ENCODE measurements around the gene RAPGEF6. TPM values are rescaled to one million over a fixed set of nuclear protein-coding genes. Genes with fewer than 3 reads are reported as not detected.

RAPGEF6 gene
- total RNA-seq, 1 donor from 2014 or later, result 34.9 TPM

DNA sequence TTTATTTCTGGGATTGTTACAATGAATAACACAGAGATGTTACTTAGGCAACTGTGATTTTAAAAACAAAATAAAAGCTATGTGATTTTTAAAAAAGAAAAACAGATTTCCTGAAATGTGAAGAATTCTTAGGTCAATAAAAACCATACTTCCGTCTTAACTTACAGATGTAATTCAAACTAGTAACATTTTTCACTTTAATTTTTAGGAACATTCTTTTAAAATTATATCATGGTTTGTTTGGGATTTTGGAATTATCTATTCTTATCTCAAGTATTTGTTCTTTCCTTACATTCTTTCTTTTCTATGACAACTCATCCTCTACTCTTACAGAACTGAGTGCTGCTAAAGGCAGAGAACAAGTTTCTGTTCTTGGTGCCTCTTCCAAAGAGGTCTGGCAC is 159.5 kb downstream of the RAPGEF6 start:
- H3K9me3 Mint-ChIP-seq, result no peaks in the 10 kb centered on the region
- DNase-seq, result no peak
- intact Hi-C loops (cut with micrococcal nuclease), result no loop called here
- H3K27me3 Mint-ChIP-seq, result no peaks in the 10 kb centered on the region
- H3K4me1 Mint-ChIP-seq, result peaks cover 5% of the 10 kb centered on the region
- peaks cover 51% of the 10 kb centered on the region for H3K36me3 Mint-ChIP-seq (ENCODE audit: low read depth)
- no peak overlapping the region for H3K27ac Mint-ChIP-seq
- H3K4me3 Mint-ChIP-seq, result no peak overlapping the region

- no peak overlapping the region for H3K27ac Mint-ChIP-seq
- peaks cover 1% of the 10 kb centered on the region for H3K4me1 Mint-ChIP-seq
- no peak for DNase-seq
- no peaks in the 10 kb centered on the region for H3K27me3 Mint-ChIP-seq
- H3K9me3 Mint-ChIP-seq, result no peaks in the 10 kb centered on the region
- intact Hi-C loops (cut with micrococcal nuclease), result no loop called here
- H3K36me3 Mint-ChIP-seq (ENCODE audit: low read depth), result peaks cover 42% of the 10 kb centered on the region
- no peak overlapping the region for H3K4me3 Mint-ChIP-seq
Observed at GRCh38 chr5:131473731-131474130, 161.3 kb downstream of the RAPGEF6 start.

GRCh38 chr5:131466171-131466766 is 168.8 kb downstream of the RAPGEF6 start:
- Mint-ChIP-seq H3K9me3 (no peaks in the 10 kb centered on the region), H3K4me3 (no peak overlapping the region), H3K27me3 (no peaks in the 10 kb centered on the region), H3K27ac (peak overlapping the region; percentile 48), H3K36me3 (ENCODE audit: low read depth) (peaks cover 51% of the 10 kb centered on the region), H3K4me1 (peaks cover 10% of the 10 kb centered on the region)
- intact Hi-C loops (cut with micrococcal nuclease), result no loop called here
- DNase-seq, result no peak

DNA sequence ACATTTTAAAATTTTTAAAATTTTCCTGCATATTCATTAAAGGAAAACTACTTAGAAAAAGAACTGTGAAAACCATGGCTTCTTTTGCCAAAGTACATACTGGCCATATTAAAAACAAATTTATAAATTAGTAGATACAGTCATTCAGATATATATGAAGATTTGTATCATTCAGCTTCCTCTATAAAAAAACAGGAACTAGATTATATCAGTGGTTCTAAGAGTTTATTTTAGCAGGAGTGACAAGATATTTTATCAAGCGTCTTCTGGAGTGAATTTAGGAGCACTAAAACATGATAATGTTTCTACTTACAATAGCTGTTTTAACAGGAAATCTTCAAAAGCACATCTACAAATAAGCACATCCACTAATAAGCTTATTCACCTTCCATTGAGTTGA is 171.4 kb downstream of the RAPGEF6 start:
- intact Hi-C loops (cut with micrococcal nuclease), result no loop called here

DNA sequence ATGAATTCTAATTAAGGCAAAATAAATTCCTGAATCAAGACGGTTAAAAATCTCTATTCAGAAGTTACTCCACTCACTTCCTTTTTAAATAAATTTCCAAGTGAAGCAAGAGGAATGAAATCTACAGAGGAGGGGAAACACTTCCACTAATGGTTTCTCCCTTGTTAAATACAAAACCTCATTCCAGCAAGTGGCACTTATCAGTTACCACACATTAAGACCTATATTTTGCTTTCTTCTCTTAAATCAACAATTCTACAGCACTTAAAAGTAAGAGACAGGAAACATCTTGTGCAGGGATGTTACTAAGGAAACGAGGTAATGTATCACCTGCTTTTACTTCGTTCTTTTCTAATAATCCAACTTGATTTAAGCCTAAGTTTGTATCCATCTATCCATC is 172.6 kb downstream of the RAPGEF6 start:
- Mint-ChIP-seq H3K9me3 (no peaks in the 10 kb centered on the region), H3K27ac (no peak overlapping the region), H3K4me3 (no peak overlapping the region), H3K36me3 (ENCODE audit: low read depth) (peaks cover 58% of the 10 kb centered on the region), H3K4me1 (peaks cover 10% of the 10 kb centered on the region), H3K27me3 (no peaks in the 10 kb centered on the region)
- intact Hi-C loops (cut with micrococcal nuclease), result no loop called here
- DNase-seq, result no peak

More for the DNA sequence above, 171.4 kb downstream of the RAPGEF6 start:
- H3K27ac Mint-ChIP-seq, result no peak overlapping the region
- H3K27me3 Mint-ChIP-seq, result no peaks in the 10 kb centered on the region
- peaks cover 56% of the 10 kb centered on the region for H3K36me3 Mint-ChIP-seq (ENCODE audit: low read depth)
- H3K4me1 Mint-ChIP-seq, result peaks cover 10% of the 10 kb centered on the region
- no peak overlapping the region for H3K4me3 Mint-ChIP-seq
- no peaks in the 10 kb centered on the region for H3K9me3 Mint-ChIP-seq
- DNase-seq, result no peak

GRCh38 chr5:131461742-131462141 is 173.3 kb downstream of the RAPGEF6 start:
- no peak for DNase-seq
- Mint-ChIP-seq H3K27me3 (no peaks in the 10 kb centered on the region), H3K36me3 (ENCODE audit: low read depth) (peaks cover 56% of the 10 kb centered on the region), H3K27ac (no peak overlapping the region), H3K4me3 (no peak overlapping the region), H3K9me3 (no peaks in the 10 kb centered on the region), H3K4me1 (peaks cover 10% of the 10 kb centered on the region)
- intact Hi-C loops (cut with micrococcal nuclease), result no loop called here

GRCh38 chr5:131460867-131461572 is 174.0 kb downstream of the RAPGEF6 start:
- Mint-ChIP-seq H3K36me3 (ENCODE audit: low read depth) (peaks cover 54% of the 10 kb centered on the region), H3K27me3 (no peaks in the 10 kb centered on the region), H3K4me1 (peaks cover 10% of the 10 kb centered on the region), H3K27ac (no peak overlapping the region), H3K9me3 (no peaks in the 10 kb centered on the region), H3K4me3 (no peak overlapping the region)
- intact Hi-C loops (cut with micrococcal nuclease), result no loop called here
- DNase-seq, result no peak

DNA sequence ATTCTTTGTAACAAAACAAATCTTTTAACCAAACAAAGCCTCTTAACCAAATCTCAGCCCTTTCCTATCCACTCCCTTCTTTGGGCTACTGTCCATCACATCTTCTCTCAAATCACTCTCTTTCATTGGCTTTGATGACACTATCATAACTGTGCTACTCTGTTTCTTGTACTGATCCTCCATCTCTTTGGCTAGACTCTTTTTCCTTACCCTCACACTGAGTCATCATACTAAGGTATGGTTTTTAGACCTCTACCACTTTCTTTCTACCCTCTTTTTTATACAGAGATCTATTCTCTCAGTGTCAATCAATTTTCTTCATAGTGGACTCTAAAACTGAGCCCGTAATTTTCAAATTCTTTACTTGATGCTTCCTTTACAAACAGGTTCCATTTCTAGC is 174.9 kb downstream of the RAPGEF6 start:
- H3K27me3 Mint-ChIP-seq, result no peaks in the 10 kb centered on the region
- peaks cover 10% of the 10 kb centered on the region for H3K4me1 Mint-ChIP-seq
- intact Hi-C loops (cut with micrococcal nuclease), result no loop called here
- H3K9me3 Mint-ChIP-seq, result no peaks in the 10 kb centered on the region
- DNase-seq, result no peak
- H3K27ac Mint-ChIP-seq, result no peak overlapping the region
- peaks cover 54% of the 10 kb centered on the region for H3K36me3 Mint-ChIP-seq (ENCODE audit: low read depth)
- H3K4me3 Mint-ChIP-seq, result no peak overlapping the region

GRCh38 chr5:131459216-131459615 is 175.8 kb downstream of the RAPGEF6 start:
- intact Hi-C loops (cut with micrococcal nuclease), result no loop called here
- no peak overlapping the region for H3K27ac Mint-ChIP-seq
- DNase-seq, result no peak

DNA sequence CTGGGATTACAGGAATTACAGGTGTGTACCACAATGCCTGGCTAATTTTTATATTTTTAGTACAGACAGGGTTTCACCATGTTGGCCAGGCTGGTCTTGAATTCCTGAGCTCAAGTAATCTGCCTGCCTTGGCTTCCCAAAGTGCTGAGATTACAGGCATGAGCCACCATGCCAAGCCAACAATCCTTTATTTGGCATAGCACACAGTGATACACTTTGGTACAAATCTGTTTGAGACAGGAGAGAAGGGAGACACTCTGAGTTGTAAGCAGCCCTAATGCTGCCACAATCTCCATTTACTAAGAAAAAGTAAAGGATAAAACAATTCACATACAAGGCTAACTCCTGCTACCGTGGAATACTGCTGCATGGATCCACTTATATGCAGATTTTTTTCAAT is 177.8 kb downstream of the RAPGEF6 start:
- Mint-ChIP-seq H3K9me3 (no peaks in the 10 kb centered on the region), H3K27me3 (no peaks in the 10 kb centered on the region), H3K36me3 (ENCODE audit: low read depth) (peaks cover 65% of the 10 kb centered on the region), H3K4me3 (no peak overlapping the region), H3K27ac (no peak overlapping the region), H3K4me1 (peaks cover 17% of the 10 kb centered on the region)
- intact Hi-C loops (cut with micrococcal nuclease), result no loop called here
- DNase-seq, result no peak

More at GRCh38 chr5:131459216-131459615, 175.8 kb downstream of the RAPGEF6 start:
- Mint-ChIP-seq H3K4me3 (no peak overlapping the region), H3K36me3 (ENCODE audit: low read depth) (peaks cover 61% of the 10 kb centered on the region), H3K9me3 (no peaks in the 10 kb centered on the region), H3K27me3 (no peaks in the 10 kb centered on the region), H3K4me1 (peaks cover 11% of the 10 kb centered on the region)

GRCh38 chr5:131450941-131451340 is 184.1 kb downstream of the RAPGEF6 start:
- H3K9me3 Mint-ChIP-seq, result no peaks in the 10 kb centered on the region
- H3K36me3 Mint-ChIP-seq (ENCODE audit: low read depth), result peaks cover 59% of the 10 kb centered on the region
- H3K4me1 Mint-ChIP-seq, result peaks cover 12% of the 10 kb centered on the region
- DNase-seq, result no peak
- no peak overlapping the region for H3K27ac Mint-ChIP-seq
- intact Hi-C loops (cut with micrococcal nuclease), result no loop called here
- no peaks in the 10 kb centered on the region for H3K27me3 Mint-ChIP-seq
- H3K4me3 Mint-ChIP-seq, result no peak overlapping the region

GRCh38 chr5:131441184-131441583 is 193.8 kb downstream of the RAPGEF6 start:
- intact Hi-C loops (cut with micrococcal nuclease), result no loop called here
- Mint-ChIP-seq H3K36me3 (ENCODE audit: low read depth) (peaks cover 62% of the 10 kb centered on the region), H3K27ac (no peak overlapping the region), H3K4me3 (no peak overlapping the region), H3K9me3 (no peaks in the 10 kb centered on the region), H3K27me3 (no peaks in the 10 kb centered on the region), H3K4me1 (peaks cover 13% of the 10 kb centered on the region)
- no peak for DNase-seq

- no peaks in the 10 kb centered on the region for H3K27me3 Mint-ChIP-seq
- no peak for DNase-seq
- H3K27ac Mint-ChIP-seq, result no peak overlapping the region
- H3K4me1 Mint-ChIP-seq, result peaks cover 6% of the 10 kb centered on the region
- no peak overlapping the region for H3K4me3 Mint-ChIP-seq
- H3K9me3 Mint-ChIP-seq, result no peaks in the 10 kb centered on the region
- intact Hi-C loops (cut with micrococcal nuclease), result no loop called here
- H3K36me3 Mint-ChIP-seq (ENCODE audit: low read depth), result peaks cover 65% of the 10 kb centered on the region
Observed at GRCh38 chr5:131436081-131436480, 198.9 kb downstream of the RAPGEF6 start.

DNA sequence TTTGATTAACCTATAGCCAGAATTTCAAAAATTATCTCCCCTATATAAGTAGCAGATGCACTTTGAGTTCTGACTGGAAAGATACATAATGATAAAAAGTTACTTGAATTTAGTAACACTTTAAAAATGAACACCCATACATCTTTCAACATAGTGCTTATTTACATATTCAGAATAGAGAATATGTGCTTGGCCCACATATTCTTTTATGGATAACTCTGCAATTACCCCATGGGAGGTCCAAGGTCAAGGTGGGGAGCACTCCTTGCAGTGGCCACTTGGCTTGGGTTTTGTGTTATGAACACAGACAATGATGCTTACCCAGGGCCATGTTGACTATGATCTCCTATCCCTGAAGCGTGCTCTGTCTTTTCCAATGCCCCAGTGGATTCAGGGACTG is 201.9 kb downstream of the RAPGEF6 start:
- peaks cover 2% of the 10 kb centered on the region for H3K4me1 Mint-ChIP-seq
- no peak overlapping the region for H3K27ac Mint-ChIP-seq
- intact Hi-C loops (cut with micrococcal nuclease), result no loop called here
- DNase-seq, result no peak
- peaks cover 66% of the 10 kb centered on the region for H3K36me3 Mint-ChIP-seq (ENCODE audit: low read depth)
- no peaks in the 10 kb centered on the region for H3K9me3 Mint-ChIP-seq
- no peaks in the 10 kb centered on the region for H3K27me3 Mint-ChIP-seq
- H3K4me3 Mint-ChIP-seq, result no peak overlapping the region

DNA sequence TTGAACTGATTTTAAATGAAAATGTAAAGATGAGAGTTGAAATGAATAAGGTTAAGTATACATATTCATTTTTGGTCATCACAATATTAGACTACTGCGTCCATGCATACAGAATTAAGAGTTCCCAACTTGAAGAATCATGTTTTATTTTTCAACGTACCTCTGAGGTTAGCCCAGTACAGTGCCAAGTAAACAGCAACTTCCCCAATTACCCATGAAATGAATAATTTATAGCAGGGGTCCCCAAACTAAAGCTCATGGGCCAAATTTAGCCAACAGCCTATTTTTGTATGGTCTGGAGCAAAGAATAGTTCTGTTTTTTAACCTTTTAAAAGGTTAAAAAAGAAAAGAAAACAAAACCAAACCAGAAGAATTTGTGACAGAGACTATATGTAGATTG is 203.2 kb downstream of the RAPGEF6 start:
- peaks cover 63% of the 10 kb centered on the region for H3K36me3 Mint-ChIP-seq (ENCODE audit: low read depth)
- no peak overlapping the region for H3K27ac Mint-ChIP-seq
- no peak overlapping the region for H3K4me3 Mint-ChIP-seq
- DNase-seq, result no peak
- H3K27me3 Mint-ChIP-seq, result no peaks in the 10 kb centered on the region
- H3K9me3 Mint-ChIP-seq, result no peaks in the 10 kb centered on the region
- peaks cover 3% of the 10 kb centered on the region for H3K4me1 Mint-ChIP-seq
- intact Hi-C loops (cut with micrococcal nuclease), result no loop called here
